HL-60 (cell line): ENCODE data around the gene ALG3.
"Not testable (repeated sequence)": the region's sequence is repeated elsewhere in the genome, so short reads cannot be mapped to it uniquely, and the experiment has no call there.

Experiments used
- DNase-seq, 2 experiments: peaks; one replicate each; pipeline ENCODE4 v3.0.0-alpha.2; 2010 to 2020; ENCODE audit warnings: low read depth in 1 of 2, low spot score in 1 of 2
- H3K27ac ChIP-seq: fragments of 250-450 bp; sonication (Bioruptor Pico); replicated peaks from 2 replicates; pipeline ENCODE4 v1.5.1; 2020; ENCODE audit warnings: mild to moderate bottlenecking, moderate library complexity
- H3K27me3 ChIP-seq: fragments of 250-450 bp; sonication (Bioruptor Pico); 2 replicates; pipeline ENCODE4 v1.5.1; 2021; ENCODE audit warnings: mild to moderate bottlenecking, moderate library complexity; ENCODE audit not compliant: insufficient read depth, poor library complexity, severe bottlenecking
- H3K4me3 ChIP-seq: replicated peaks from 2 replicates; pipeline ENCODE4 v1.5.1; 2011; ENCODE audit warnings: mild to moderate bottlenecking, control low read depth, low read length; ENCODE audit not compliant: insufficient read depth
- CTCF ChIP-seq: IDR thresholded peaks from one replicate; pipeline ENCODE4 v1.5.1; 2011; ENCODE audit warnings: low read length, control low read depth, inconsistent platforms; ENCODE audit not compliant: insufficient read depth
- GABPA ChIP-seq: IDR thresholded peaks from 2 replicates; pipeline ENCODE4 v1.6.1; 2012; ENCODE audit warnings: low read depth
- POLR2AphosphoS5 ChIP-seq: IDR thresholded peaks from 2 replicates; pipeline ENCODE4 v1.6.1; 2012; ENCODE audit warnings: low read depth
- REST ChIP-seq: IDR thresholded peaks from 2 replicates; pipeline ENCODE4 v1.6.1; 2012; ENCODE audit warnings: low read depth; ENCODE audit not compliant: insufficient replicate concordance
- SPI1 ChIP-seq: IDR thresholded peaks from 2 replicates; pipeline ENCODE4 v1.6.1; 2012; ENCODE audit warnings: low read depth, mild to moderate bottlenecking, borderline replicate concordance

The ALG3 gene

GRCh38 chr3:184277366-184277765, 28.6 kb upstream of the ALG3 start:
- DNase-seq: no peak
- no peak for TF ChIP-seq CTCF
- no peak for TF ChIP-seq POLR2AphosphoS5
- TF ChIP-seq GABPA: no peak
- peak; percentile 76 for TF ChIP-seq SPI1
- TF ChIP-seq REST: no peak
- Histone ChIP-seq H3K27ac (no peak overlapping the region), H3K27me3 (peaks cover 17% of the 10 kb centered on the region), H3K4me3 (no peak overlapping the region)

GRCh38 chr3:184275961-184276910, 27.5 kb upstream of the ALG3 start, which contains the start of gene ECE2:
ECE2 (plus strand) TSS chr3:184276022; CDS start chr3:184276154, 132 bp downstream.
- no peak within 1 kb of the TSS for H3K27ac ChIP-seq
- TF ChIP-seq GABPA (no peak), SPI1 (no peak), POLR2AphosphoS5 (no peak)
- DNase-seq: no peak
- H3K27me3 ChIP-seq: peaks cover 17% of the 10 kb centered on the region
- no peak within 1 kb of the TSS for H3K4me3 ChIP-seq

- Histone ChIP-seq H3K27me3 (peaks cover 17% of the 10 kb centered on the region), H3K27ac (no peak overlapping the region), H3K4me3 (no peak overlapping the region)
- no peak for DNase-seq
- TF ChIP-seq REST (no peak), POLR2AphosphoS5 (no peak), SPI1 (no peak), CTCF (no peak), GABPA (no peak)
These were observed 26.6 kb upstream of the ALG3 start for GRCh38 chr3:184275381-184275701.

- peaks cover 17% of the 10 kb centered on the region for H3K27me3 ChIP-seq
- DNase-seq: no peak
- H3K4me3 ChIP-seq: no peak overlapping the region
- TF ChIP-seq GABPA (no peak), REST (no peak), SPI1 (no peak), CTCF (no peak), POLR2AphosphoS5 (no peak)
- no peak overlapping the region for H3K27ac ChIP-seq
These were observed 23.5 kb upstream of the ALG3 start for GRCh38 chr3:184272269-184272668.

- H3K27ac ChIP-seq, H3K27me3 ChIP-seq, H3K4me3 ChIP-seq, DNase-seq: not testable (repeated sequence)
These were observed 18.5 kb upstream of the ALG3 start for GRCh38 chr3:184267249-184267648.
